ENCODE measurements around the gene HNF1A. TPM values are rescaled to one million over a fixed set of nuclear protein-coding genes. Genes with fewer than 3 reads are reported as not detected.

HNF1A gene
- total and polyA plus RNA-seq, 4 donors: 8.2 to 19.8 (median 10.6) TPM

- TF ChIP-seq TAF1 (conservative IDR thresholded peaks at IDR 0.05) (peak; percentile 58), CTCF (IDR thresholded peaks at IDR 0.05; ENCODE audit: low read depth, low read length, missing input control) (no peak)
These were observed 47.3 kb downstream of the HNF1A start (continued) for GRCh38 chr12:121025442-121026226.

- no peaks in the 10 kb centered on the region for H3K9me3 ChIP-seq (ENCODE audit: control insufficient read depth in 4 of 4, low read length in 3 of 4)
- DNase-seq (ENCODE audit: low spot score): no peak
- H3K27me3 ChIP-seq (ENCODE audit: control insufficient read depth in 4 of 4, insufficient read depth in 4 of 4, low read length in 3 of 4): no peaks in the 10 kb centered on the region
- H3K36me3 ChIP-seq (ENCODE audit: control insufficient read depth in 4 of 4, insufficient read depth in 3 of 4, low read depth in 1 of 4, low read length in 3 of 4): peaks cover 0 to 4% (median 0%) of the 10 kb centered on the region in 4 donors
- no peak overlapping the region for H3K4me3 ChIP-seq (ENCODE audit: low read depth in 1 of 3, low read length in 3 of 3)
- H3K4me1 ChIP-seq (ENCODE audit: control insufficient read depth in 4 of 4, insufficient read depth in 4 of 4, low read length in 3 of 4): peaks cover 1 to 25% (median 18%) of the 10 kb centered on the region in 4 donors
- WGBS: 75% methylated on average over 10 of the region's 10 CpGs
- H3K9ac ChIP-seq (ENCODE audit: low read depth in 1 of 2, low read length in 2 of 2): peak overlapping the region; percentile 36 to 37
- TF ChIP-seq JUND (IDR thresholded peaks at IDR 0.05) (no peak), RXRA (IDR thresholded peaks at IDR 0.05) (no peak), EGR1 (IDR thresholded peaks at IDR 0.05; ENCODE audit: low read depth in 2 of 2) (no peak), YY1 (IDR thresholded peaks at IDR 0.05) (no peak), CTCF (IDR thresholded peaks at IDR 0.05; ENCODE audit: low read depth, low read length, missing input control) (peak; percentile 20), ATF3 (IDR thresholded peaks at IDR 0.05) (no peak)
- peak overlapping the region; percentile 92 to 93 for H3K27ac ChIP-seq (ENCODE audit: low read depth in 1 of 2, low read length in 2 of 2)
These were observed 48.1 kb downstream of the HNF1A start for GRCh38 chr12:121026274-121027045.

DNA sequence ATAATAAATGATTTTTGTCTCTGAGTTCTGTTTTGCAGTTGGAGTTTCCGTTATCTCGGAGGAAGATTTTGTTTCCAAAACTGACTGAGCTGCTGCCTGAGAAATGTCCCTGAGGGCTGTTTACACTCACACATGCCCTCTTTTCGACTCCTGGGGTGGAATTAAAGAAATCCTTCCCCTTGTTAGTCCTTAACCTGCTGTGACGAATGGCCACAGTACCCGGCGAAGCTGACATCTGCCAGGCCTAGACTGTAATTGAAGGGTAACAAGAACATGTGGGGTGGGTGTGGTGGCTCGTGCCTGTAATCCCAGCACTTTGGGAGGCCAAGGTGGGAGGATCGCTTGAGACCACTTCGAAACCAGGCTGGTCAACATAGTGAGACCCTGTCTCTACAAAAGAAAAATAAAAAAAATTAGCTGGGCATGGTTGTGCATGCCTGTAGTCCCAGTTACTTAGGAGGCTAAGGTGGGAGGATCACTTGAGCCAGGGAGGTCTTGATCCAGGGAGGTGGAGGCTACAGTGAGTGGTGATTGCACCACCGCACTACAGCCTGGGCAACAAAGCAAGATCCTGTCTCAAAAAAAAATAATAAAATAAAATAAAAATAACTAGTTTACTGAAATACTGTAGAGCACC, 52.4 kb downstream of the HNF1A start:
- no peak for DNase-seq (ENCODE audit: low spot score)
- Histone ChIP-seq H3K36me3 (ENCODE audit: control insufficient read depth in 4 of 4, insufficient read depth in 3 of 4, low read depth in 1 of 4, low read length in 3 of 4) (peaks cover 0 to 6% (median 0%) of the 10 kb centered on the region in 4 donors), H3K4me3 (ENCODE audit: low read depth in 1 of 3, low read length in 3 of 3) (no peak overlapping the region), H3K9ac (ENCODE audit: low read depth in 1 of 2, low read length in 2 of 2) (no peak overlapping the region), H3K9me3 (ENCODE audit: control insufficient read depth in 4 of 4, low read length in 3 of 4) (no peaks in the 10 kb centered on the region), H3K4me1 (ENCODE audit: control insufficient read depth in 4 of 4, insufficient read depth in 4 of 4, low read length in 3 of 4) (peaks cover 1 to 11% (median 9%) of the 10 kb centered on the region in 4 donors), H3K27ac (ENCODE audit: low read depth in 1 of 2, low read length in 2 of 2) (no peak overlapping the region), H3K27me3 (ENCODE audit: control insufficient read depth in 4 of 4, insufficient read depth in 4 of 4, low read length in 3 of 4) (no peaks in the 10 kb centered on the region)
- WGBS: 91% methylated on average over 10 of the region's 10 CpGs
- TF ChIP-seq CTCF (IDR thresholded peaks at IDR 0.05; ENCODE audit: low read depth, low read length, missing input control) (no peak), ATF3 (IDR thresholded peaks at IDR 0.05) (no peak), FOXA1 (IDR thresholded peaks at IDR 0.05) (no peak), FOXA2 (IDR thresholded peaks at IDR 0.05) (no peak), TAF1 (conservative IDR thresholded peaks at IDR 0.05) (no peak), REST (IDR thresholded peaks at IDR 0.05) (no peak), JUND (IDR thresholded peaks at IDR 0.05) (no peak), HNF4A (conservative IDR thresholded peaks at IDR 0.05) (no peak), RXRA (IDR thresholded peaks at IDR 0.05) (no peak), NR2F2 (IDR thresholded peaks at IDR 0.05) (no peak), GABPA (IDR thresholded peaks at IDR 0.05 in 1 of 2, conservative IDR thresholded peaks at IDR 0.05 in 1 of 2) (no peak)
